Esophagus muscularis mucosa (tissue), 4 donors: Measurements from ENCODE around the gene MORC3. TPM values are rescaled to one million over a fixed set of nuclear protein-coding genes. Genes with fewer than 3 reads are reported as not detected.
"Not testable (repeated sequence)": the region's sequence is repeated elsewhere in the genome, so short reads cannot be mapped to it uniquely, and the experiment has no call there.

ENCODE experiments used
- DNase-seq: peaks from one replicate; pipeline ENCODE4 v3.0.0-alpha.2; 2017; ENCODE audit errors: extremely low spot score
- H3K27ac ChIP-seq, 4 donors: fragments of 200-600 bp; sonication (generic); replicated peaks in 1 of 4; 1 replicate in 3 of 4; 2 replicates in 1 of 4; pipeline ENCODE4 v1.5.1; 2016 to 2019; ENCODE audit warnings: mild to moderate bottlenecking in 1 of 4
- H3K27me3 ChIP-seq, 4 donors: fragments of 200-600 bp; sonication (generic); one replicate each; pipeline versions ENCODE4 v1.5.1 to v1.6.0; 2016 to 2019
- H3K36me3 ChIP-seq, 4 donors: fragments of 200-600 bp; sonication (generic); one replicate each; pipeline ENCODE4 v1.5.1; 2016 to 2019
- H3K4me1 ChIP-seq, 4 donors: fragments of 200-600 bp; sonication (generic); one replicate each; pipeline ENCODE4 v1.5.1; 2016 to 2019
- H3K4me3 ChIP-seq, 4 donors: fragments of 200-600 bp; sonication (generic); 1 replicate in 2 of 4; 2 replicates in 2 of 4; pipeline ENCODE4 v1.5.1; 2016 to 2019; ENCODE audit warnings: mild to moderate bottlenecking in 4 of 4, moderate library complexity in 1 of 4
- H3K9me3 ChIP-seq, 4 donors: fragments of 200-600 bp; sonication (generic); 1 replicate in 3 of 4; 2 replicates in 1 of 4; pipeline ENCODE4 v1.5.1; 2016 to 2019
- CTCF ChIP-seq, 3 experiments: fragments of 200-600 bp in 2 of 3; fragments of 450-650 bp in 1 of 3; sonication (generic) in 2 of 3; IDR thresholded peaks; one replicate each; pipeline ENCODE4 v1.5.1; 2017 to 2019; ENCODE audit warnings: antibody characterized with exemption in 3 of 3, mild to moderate bottlenecking in 2 of 3, moderate library complexity in 1 of 3
- EP300 ChIP-seq: sonication (generic); formaldehyde crosslinking; IDR thresholded peaks from one replicate; pipeline ENCODE4 v1.6.1; 2017; ENCODE audit warnings: antibody characterized with exemption
- POLR2A ChIP-seq: fragments of 450-650 bp; IDR thresholded peaks from one replicate; pipeline ENCODE4 v1.6.1; 2017; ENCODE audit warnings: antibody characterized with exemption, moderate library complexity, mild to moderate bottlenecking, low read depth
- POLR2AphosphoS5 ChIP-seq, 2 donors: sonication (generic); formaldehyde crosslinking; IDR thresholded peaks; one replicate each; pipeline ENCODE4 v1.6.1; 2017; ENCODE audit warnings: antibody characterized with exemption in 2 of 2
- WGBS: methylation state at CpG from one replicate; pipeline ENCODE4 v1.1.5; 2018; 5-methylcytosine and 5-hydroxymethylcytosine counted together
- intact Hi-C: fragments of 100-400 bp; cut with DNase I; formaldehyde crosslinking; loops from one replicate; pipeline ENCODE4 v1.15.1; 2023
- total RNA-seq, 4 donors: library from RNA; depleted of rRNA; stranded (reverse); fragments of >200 nt; gene quantifications; one replicate each; pipeline versions ENCODE4 v1.1.0 to v1.2.1, GENCODE V29; 2016

Gene MORC3
- total RNA-seq, 4 donors from 2014 or later, result 32.0 to 41.9 (median 39.2) TPM

GRCh38 chr21:36325373-36326010 is 5.5 kb downstream of the MORC3 start:
- no peaks in the 10 kb centered on the region for H3K9me3 ChIP-seq
- H3K36me3 ChIP-seq, result peaks cover 0 to 11% (median 6%) of the 10 kb centered on the region in 4 donors
- intact Hi-C loops, result loop anchor here (10.0 kb wide), 1 partner anchor 1441 kb away; no protein-coding TSS in a partner anchor
- peaks cover 66 to 88% (median 84%) of the 10 kb centered on the region in 4 donors for H3K4me1 ChIP-seq
- no peak for DNase-seq
- no peaks in the 10 kb centered on the region for H3K27me3 ChIP-seq
- TF ChIP-seq CTCF (IDR thresholded peaks at IDR 0.05) (no peak), POLR2AphosphoS5 (IDR thresholded peaks at IDR 0.05) (no peak), EP300 (no peak), POLR2A (no peak)
- peak overlapping the region in 2 of 4 donors; percentile 1 to 44 for H3K27ac ChIP-seq
- no peak overlapping the region for H3K4me3 ChIP-seq
- 84% methylated on average over 8 of the region's 8 CpGs for WGBS

- Histone ChIP-seq H3K27ac (peak overlapping the region in 1 of 4 donors; percentile 12), H3K36me3 (peaks cover 0 to 21% (median 10%) of the 10 kb centered on the region in 4 donors), H3K4me1 (peaks cover 51 to 66% (median 64%) of the 10 kb centered on the region in 4 donors), H3K9me3 (no peaks in the 10 kb centered on the region), H3K4me3 (no peak overlapping the region), H3K27me3 (no peaks in the 10 kb centered on the region)
- TF ChIP-seq EP300, result no peak
- peak; percentile 68 to 73 (median 69) for TF ChIP-seq CTCF (IDR thresholded peaks at IDR 0.05)
- intact Hi-C loops, result loop anchor here (5.0 kb wide), 1 partner anchor 184 kb away; no protein-coding TSS in a partner anchor
- 61% methylated on average over 2 of the region's 2 CpGs for WGBS
- DNase-seq, result no peak
Observed at GRCh38 chr21:36330904-36331303, 10.9 kb downstream of the MORC3 start.

GRCh38 chr21:36337099-36337509 is 17.1 kb downstream of the MORC3 start:
- Histone ChIP-seq H3K4me1 (peaks cover 11 to 17% (median 12%) of the 10 kb centered on the region in 4 donors), H3K36me3 (peaks cover 27 to 72% (median 55%) of the 10 kb centered on the region in 4 donors), H3K4me3 (no peak overlapping the region), H3K27me3 (no peaks in the 10 kb centered on the region), H3K9me3 (no peaks in the 10 kb centered on the region), H3K27ac (no peak overlapping the region)
- intact Hi-C loops, result no loop called here
- TF ChIP-seq POLR2A (no peak), POLR2AphosphoS5 (IDR thresholded peaks at IDR 0.05) (no peak), EP300 (no peak), CTCF (IDR thresholded peaks at IDR 0.05) (no peak)
- DNase-seq, result no peak
- 91% methylated on average over 3 of the region's 3 CpGs for WGBS

- Histone ChIP-seq H3K4me1 (no peaks in the 10 kb centered on the region), H3K27me3 (no peaks in the 10 kb centered on the region), H3K4me3 (no peak overlapping the region), H3K27ac (no peak overlapping the region), H3K36me3 (peaks cover 42 to 89% (median 73%) of the 10 kb centered on the region in 4 donors), H3K9me3 (no peaks in the 10 kb centered on the region)
- intact Hi-C loops, result no loop called here
- DNase-seq, result no peak
- 96% methylated on average over 10 of the region's 10 CpGs for WGBS
- TF ChIP-seq CTCF (IDR thresholded peaks at IDR 0.05) (no peak), POLR2A (no peak), POLR2AphosphoS5 (IDR thresholded peaks at IDR 0.05) (no peak), EP300 (no peak)
Observed at GRCh38 chr21:36338975-36339374, 19.0 kb downstream of the MORC3 start.

- peaks cover 59 to 100% (median 95%) of the 10 kb centered on the region in 4 donors for H3K36me3 ChIP-seq
- intact Hi-C loops, result not testable (repeated sequence)
- WGBS, result 93% methylated on average over 7 of the region's 7 CpGs
Observed at GRCh38 chr21:36342581-36342980, 22.6 kb downstream of the MORC3 start.

More at GRCh38 chr21:36342581-36342980, 22.6 kb downstream of the MORC3 start:
- not testable (repeated sequence) for H3K4me3 ChIP-seq, DNase-seq, H3K4me1 ChIP-seq, H3K9me3 ChIP-seq, H3K27me3 ChIP-seq, H3K27ac ChIP-seq
